Peyer's patch (tissue), 4 donors: ENCODE measurements around the gene CTAGE4. TPM values are rescaled to one million over a fixed set of nuclear protein-coding genes. Genes with fewer than 3 reads are reported as not detected.
A peak's percentile ranks its signal among the peaks of the same experiment; 100 is the strongest.
"Not testable (repeated sequence)": the region's sequence is repeated elsewhere in the genome, so short reads cannot be mapped to it uniquely, and the experiment has no call there.

Source experiments
- DNase-seq, 3 donors: peaks; one replicate each; pipeline ENCODE4 v3.0.0-alpha.2; 2017 to 2019
- H3K27ac ChIP-seq, 4 donors: fragments of 200-600 bp; sonication (generic); one replicate each; pipeline ENCODE4 v1.5.1; 2016 to 2019
- H3K27me3 ChIP-seq, 2 donors: fragments of 200-600 bp; sonication (generic); one replicate each; pipeline ENCODE4 v1.5.1; 2019
- H3K36me3 ChIP-seq, 3 donors: fragments of 200-600 bp; sonication (generic); one replicate each; pipeline ENCODE4 v1.5.1; 2016 to 2019
- H3K4me1 ChIP-seq, 4 donors: fragments of 200-600 bp; sonication (generic); one replicate each; pipeline ENCODE4 v1.5.1; 2016 to 2019
- H3K4me3 ChIP-seq, 4 donors: fragments of 200-600 bp; sonication (generic); 1 replicate in 3 of 4; 2 replicates in 1 of 4; pipeline ENCODE4 v1.5.1; 2016 to 2019; ENCODE audit warnings: mild to moderate bottlenecking in 1 of 4
- H3K9me3 ChIP-seq, 4 donors: fragments of 200-600 bp; sonication (generic); one replicate each; pipeline ENCODE4 v1.5.1; 2016 to 2019; ENCODE audit warnings: mild to moderate bottlenecking in 1 of 4
- POLR2A ChIP-seq, 2 donors: fragments of 450-650 bp; IDR thresholded peaks; one replicate each; pipeline ENCODE4 v1.5.1; 2017; ENCODE audit warnings: antibody characterized with exemption in 2 of 2, mild to moderate bottlenecking in 2 of 2, moderate library complexity in 2 of 2
- total RNA-seq, 4 donors: library from RNA; depleted of rRNA; stranded (reverse); fragments of >200 nt; gene quantifications; one replicate each; pipeline ENCODE4 v1.1.0, GENCODE V29; 2016
- TF ChIP-seq, protein P1 (sequence below), 6 experiments: fragments of 450-650 bp in 4 of 6; fragments of 200-600 bp in 2 of 6; sonication (generic) in 1 of 6; IDR thresholded peaks; one replicate each; pipeline ENCODE4 v1.5.1; 2017 to 2019; ENCODE audit warnings: antibody characterized with exemption in 6 of 6, mild to moderate bottlenecking in 3 of 6, moderate library complexity in 1 of 6

CTAGE4 gene
- total RNA-seq, 4 donors from 2014 or later = 13.0 to 33.4 (median 20.3) TPM

DNA sequence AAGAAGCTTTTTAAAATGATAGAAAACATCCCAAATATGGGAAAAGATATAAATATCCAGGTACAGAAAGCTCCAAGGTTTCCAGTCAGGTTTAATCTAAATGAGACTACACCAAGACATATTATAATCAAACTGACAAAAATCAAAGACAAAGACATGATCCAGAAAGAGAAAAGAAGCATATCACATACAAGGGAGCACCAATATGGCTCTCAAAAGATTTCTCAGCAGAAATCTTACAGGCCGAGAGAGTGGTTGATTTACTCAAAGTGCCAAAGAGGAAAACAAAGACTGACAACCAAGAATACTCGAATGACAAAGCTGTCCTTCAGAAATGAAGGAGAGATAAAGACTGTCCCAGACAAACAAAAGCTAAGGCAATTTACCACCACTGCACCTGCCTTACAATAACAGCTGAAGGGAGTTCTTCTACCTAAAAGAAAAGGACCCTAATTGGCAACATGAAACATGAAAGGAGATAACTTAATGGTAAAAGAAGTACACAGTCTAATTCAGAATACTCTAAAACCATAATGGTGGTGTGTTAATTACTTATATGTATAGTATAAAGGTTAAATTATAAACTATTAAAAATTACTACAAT is 34.9 kb upstream of the CTAGE4 start:
- Histone ChIP-seq H3K4me3 (no peak overlapping the region), H3K27ac (no peak overlapping the region), H3K9me3 (peaks cover 0 to 12% (median 4%) of the 10 kb centered on the region in 4 donors), H3K27me3 (no peaks in the 10 kb centered on the region), H3K4me1 (no peaks in the 10 kb centered on the region), H3K36me3 (no peaks in the 10 kb centered on the region)
- no peak for DNase-seq
- no peak for TF ChIP-seq POLR2A (IDR thresholded peaks at IDR 0.05)
- TF ChIP-seq, protein P1, sequence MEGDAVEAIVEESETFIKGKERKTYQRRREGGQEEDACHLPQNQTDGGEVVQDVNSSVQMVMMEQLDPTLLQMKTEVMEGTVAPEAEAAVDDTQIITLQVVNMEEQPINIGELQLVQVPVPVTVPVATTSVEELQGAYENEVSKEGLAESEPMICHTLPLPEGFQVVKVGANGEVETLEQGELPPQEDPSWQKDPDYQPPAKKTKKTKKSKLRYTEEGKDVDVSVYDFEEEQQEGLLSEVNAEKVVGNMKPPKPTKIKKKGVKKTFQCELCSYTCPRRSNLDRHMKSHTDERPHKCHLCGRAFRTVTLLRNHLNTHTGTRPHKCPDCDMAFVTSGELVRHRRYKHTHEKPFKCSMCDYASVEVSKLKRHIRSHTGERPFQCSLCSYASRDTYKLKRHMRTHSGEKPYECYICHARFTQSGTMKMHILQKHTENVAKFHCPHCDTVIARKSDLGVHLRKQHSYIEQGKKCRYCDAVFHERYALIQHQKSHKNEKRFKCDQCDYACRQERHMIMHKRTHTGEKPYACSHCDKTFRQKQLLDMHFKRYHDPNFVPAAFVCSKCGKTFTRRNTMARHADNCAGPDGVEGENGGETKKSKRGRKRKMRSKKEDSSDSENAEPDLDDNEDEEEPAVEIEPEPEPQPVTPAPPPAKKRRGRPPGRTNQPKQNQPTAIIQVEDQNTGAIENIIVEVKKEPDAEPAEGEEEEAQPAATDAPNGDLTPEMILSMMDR (IDR thresholded peaks at IDR 0.05) = no peak

DNA sequence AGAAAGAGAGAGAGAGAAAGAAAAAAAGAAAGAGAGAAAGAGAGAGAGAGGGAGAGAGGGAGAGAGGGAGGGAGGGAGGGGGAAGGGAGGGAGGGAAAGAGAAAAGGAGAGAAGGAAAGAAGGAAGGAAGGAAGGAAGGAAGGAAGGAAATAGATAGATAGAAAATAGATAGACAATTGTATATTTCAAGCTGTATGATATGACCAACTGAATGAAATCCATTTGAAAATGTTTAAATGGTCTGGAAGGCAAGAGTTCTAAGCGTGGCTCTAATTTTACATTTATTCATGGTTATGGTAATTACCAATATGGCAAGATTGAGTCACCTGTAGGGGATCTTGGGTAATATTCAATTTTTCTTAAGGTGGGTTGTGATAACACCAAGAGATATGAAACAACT is 24.4 kb upstream of the CTAGE4 start:
- no peaks in the 10 kb centered on the region for H3K27me3 ChIP-seq
- no peak for DNase-seq
- TF ChIP-seq, protein P1 (IDR thresholded peaks at IDR 0.05) = no peak
- TF ChIP-seq POLR2A (IDR thresholded peaks at IDR 0.05) = no peak
- no peaks in the 10 kb centered on the region for H3K4me1 ChIP-seq
- H3K36me3 ChIP-seq = no peaks in the 10 kb centered on the region
- H3K9me3 ChIP-seq = no peaks in the 10 kb centered on the region
- H3K27ac ChIP-seq = no peak overlapping the region
- no peak overlapping the region for H3K4me3 ChIP-seq

DNA sequence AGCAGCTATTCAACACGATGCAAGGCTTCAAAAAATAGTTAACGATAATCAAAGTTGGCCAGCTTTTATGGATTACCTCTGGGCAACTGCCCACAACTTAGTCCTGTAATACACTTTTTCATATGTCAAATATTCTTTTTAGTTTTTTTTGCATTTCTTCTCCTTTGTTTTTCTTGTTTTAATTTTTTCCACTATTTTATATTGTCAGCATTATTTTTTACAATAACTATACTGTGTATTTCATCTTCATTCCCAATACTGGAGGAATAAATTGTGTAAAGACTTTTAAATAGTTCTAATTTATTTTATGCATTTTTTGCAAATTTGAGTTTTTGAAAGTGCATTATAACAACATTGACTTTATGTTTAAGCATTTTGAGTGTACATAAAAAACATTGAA is 18.5 kb upstream of the CTAGE4 start:
- no peaks in the 10 kb centered on the region for H3K9me3 ChIP-seq
- no peak overlapping the region for H3K27ac ChIP-seq
- no peaks in the 10 kb centered on the region for H3K27me3 ChIP-seq
- no peak for TF ChIP-seq POLR2A (IDR thresholded peaks at IDR 0.05)
- TF ChIP-seq, protein P1 (IDR thresholded peaks at IDR 0.05) = no peak
- no peaks in the 10 kb centered on the region for H3K4me1 ChIP-seq
- H3K36me3 ChIP-seq = no peaks in the 10 kb centered on the region
- no peak overlapping the region for H3K4me3 ChIP-seq
- DNase-seq = no peak

DNA sequence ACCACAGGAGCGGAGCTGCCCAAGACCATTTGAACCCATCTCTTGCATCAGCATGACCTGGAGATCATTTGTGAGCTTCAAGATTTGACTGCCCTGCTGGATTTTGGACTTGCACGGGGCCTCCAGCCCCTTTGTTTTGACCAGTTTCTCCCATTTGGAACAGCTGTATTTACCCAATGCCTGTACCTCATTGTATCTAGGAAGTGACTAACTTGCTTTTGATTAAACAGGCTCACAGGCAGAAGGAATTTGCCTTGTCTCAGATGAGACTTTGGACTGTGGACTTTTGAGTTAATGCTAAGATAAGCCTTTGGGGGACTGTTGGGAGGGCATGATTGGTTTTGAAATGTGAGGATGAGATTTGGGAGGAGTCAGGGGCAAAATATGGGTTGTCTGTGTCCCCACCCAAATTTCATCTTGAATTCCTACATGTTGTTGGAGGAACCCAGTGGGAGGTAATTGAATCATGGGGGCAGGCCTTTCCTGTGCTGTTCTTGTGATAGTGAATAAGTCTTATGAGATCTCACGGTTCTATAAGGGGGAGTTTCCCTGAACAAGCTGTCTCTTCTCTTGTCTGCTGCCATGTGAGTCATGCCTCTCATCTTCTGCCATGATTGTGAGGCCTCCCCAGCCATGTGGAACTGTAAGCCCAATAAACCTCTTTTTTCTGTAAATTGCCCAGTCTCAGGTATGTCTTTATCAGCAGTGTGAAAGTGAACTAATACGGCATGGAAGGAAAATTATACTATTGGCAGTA is 11.5 kb upstream of the CTAGE4 start:
- H3K27me3 ChIP-seq, H3K27ac ChIP-seq, DNase-seq, H3K9me3 ChIP-seq, H3K4me3 ChIP-seq, H3K36me3 ChIP-seq, H3K4me1 ChIP-seq: not testable (repeated sequence)

DNA sequence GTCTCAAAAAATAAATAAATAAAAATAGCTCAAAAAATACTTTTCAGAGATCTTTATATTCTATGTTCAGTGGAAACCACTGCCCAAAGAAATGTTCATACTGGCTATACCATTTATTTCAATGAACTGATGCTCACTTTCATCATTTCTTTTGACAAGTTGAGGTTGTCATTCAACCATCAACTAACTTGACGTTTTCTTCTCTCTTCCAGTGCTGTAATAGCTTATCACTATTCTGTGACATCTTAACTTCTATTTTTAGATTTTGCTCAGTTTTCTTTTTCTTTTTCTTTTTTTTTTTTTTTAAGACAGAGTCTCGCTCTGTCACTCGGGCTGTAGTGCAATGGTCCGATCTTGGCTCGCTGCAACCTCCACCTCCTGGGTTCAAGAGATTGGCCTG is 8.7 kb upstream of the CTAGE4 start:
- H3K36me3 ChIP-seq = no peaks in the 10 kb centered on the region
- TF ChIP-seq POLR2A (IDR thresholded peaks at IDR 0.05) = no peak
- TF ChIP-seq, protein P1 (IDR thresholded peaks at IDR 0.05) = no peak
- no peaks in the 10 kb centered on the region for H3K27me3 ChIP-seq
- no peak overlapping the region for H3K4me3 ChIP-seq
- no peak overlapping the region for H3K27ac ChIP-seq
- no peak for DNase-seq
- H3K9me3 ChIP-seq = no peaks in the 10 kb centered on the region
- H3K4me1 ChIP-seq = no peaks in the 10 kb centered on the region

DNA sequence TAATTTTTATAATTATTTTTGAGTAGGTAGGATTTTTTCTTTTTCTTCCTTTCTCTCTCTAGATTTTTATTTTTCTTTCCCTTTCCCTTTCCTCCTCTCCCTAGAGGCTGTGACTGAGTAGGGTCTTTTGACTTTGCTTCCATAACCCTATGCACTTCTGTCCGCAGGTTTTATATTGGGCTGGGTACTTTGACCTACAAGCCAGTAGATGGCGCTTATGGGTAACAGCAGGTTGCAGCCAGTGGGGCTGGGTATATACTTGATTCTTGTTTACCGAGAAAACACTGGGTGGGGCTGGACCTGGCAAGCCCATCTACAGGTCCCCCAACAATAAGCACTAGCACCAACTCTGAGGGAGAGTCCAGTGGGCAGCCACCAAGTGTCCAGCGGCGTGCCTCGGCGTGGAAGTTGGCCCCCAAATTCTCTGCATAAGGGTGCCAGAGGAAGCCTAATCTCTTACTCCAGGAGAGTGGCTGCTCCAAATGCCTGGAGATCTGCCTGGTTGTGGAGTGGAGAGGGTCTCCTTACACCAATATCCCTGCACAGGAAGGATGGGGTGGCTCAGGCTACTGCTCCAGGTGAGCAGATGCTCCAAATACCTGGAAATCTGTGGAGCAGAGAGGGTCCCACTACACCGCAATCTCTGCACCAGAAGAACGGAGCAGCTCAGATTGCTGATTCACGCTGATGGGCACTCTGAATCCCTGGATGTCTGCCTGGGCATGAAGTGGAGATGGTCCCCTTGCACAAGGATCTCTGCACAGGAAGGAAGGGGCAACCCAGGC is 4.7 kb upstream of the CTAGE4 start:
- H3K36me3 ChIP-seq, H3K27ac ChIP-seq, H3K27me3 ChIP-seq, H3K4me1 ChIP-seq, H3K4me3 ChIP-seq, H3K9me3 ChIP-seq: not testable (repeated sequence)
- TF ChIP-seq, protein P1 (IDR thresholded peaks at IDR 0.05) = peak in 5 of 6 experiments; percentile 13 to 69 (median 54)
- peak in 2 of 3 donors; percentile 18 to 59 for DNase-seq

DNA sequence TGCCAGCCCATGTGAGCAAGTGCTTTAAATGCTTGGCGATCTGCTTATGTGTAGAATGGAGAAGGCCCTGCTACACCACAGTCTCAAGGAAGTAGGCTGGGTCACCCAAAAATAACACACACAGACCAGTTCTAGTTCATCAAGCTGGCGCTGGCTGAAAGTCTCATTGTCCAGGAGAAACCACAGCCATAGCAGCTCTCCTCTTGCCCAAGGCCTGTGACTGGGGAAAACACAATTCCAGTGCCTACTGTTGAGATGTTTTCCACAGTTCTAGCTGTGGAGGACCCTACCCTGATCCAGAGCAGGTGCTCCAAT is 4.1 kb upstream of the CTAGE4 start:
- not testable (repeated sequence) for H3K4me1 ChIP-seq, H3K9me3 ChIP-seq, H3K36me3 ChIP-seq, H3K27ac ChIP-seq, DNase-seq, H3K4me3 ChIP-seq, H3K27me3 ChIP-seq

DNA sequence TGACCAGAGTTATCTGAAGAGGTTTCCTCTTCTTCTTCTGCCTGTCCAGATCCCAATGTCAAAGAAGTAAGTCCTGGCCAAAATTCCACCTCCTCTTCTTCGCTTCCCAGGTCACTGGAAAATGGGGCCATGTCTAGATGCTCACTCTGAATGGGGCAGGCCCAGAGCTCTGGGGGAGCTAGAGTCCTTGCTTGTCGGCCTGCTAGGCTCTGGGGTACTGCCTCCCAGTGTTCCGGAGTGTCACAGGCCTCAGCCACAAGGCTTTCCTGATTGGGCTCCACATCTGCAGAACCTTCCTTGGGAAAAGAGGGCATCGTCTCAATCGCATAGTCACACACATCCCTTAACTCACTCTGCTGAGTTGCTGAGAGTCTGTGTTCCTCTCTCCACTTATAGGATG is 4.6 kb downstream of the CTAGE4 start:
- not testable (repeated sequence) for H3K9me3 ChIP-seq, DNase-seq, H3K36me3 ChIP-seq, H3K4me1 ChIP-seq, H3K27ac ChIP-seq, H3K27me3 ChIP-seq, H3K4me3 ChIP-seq

DNA sequence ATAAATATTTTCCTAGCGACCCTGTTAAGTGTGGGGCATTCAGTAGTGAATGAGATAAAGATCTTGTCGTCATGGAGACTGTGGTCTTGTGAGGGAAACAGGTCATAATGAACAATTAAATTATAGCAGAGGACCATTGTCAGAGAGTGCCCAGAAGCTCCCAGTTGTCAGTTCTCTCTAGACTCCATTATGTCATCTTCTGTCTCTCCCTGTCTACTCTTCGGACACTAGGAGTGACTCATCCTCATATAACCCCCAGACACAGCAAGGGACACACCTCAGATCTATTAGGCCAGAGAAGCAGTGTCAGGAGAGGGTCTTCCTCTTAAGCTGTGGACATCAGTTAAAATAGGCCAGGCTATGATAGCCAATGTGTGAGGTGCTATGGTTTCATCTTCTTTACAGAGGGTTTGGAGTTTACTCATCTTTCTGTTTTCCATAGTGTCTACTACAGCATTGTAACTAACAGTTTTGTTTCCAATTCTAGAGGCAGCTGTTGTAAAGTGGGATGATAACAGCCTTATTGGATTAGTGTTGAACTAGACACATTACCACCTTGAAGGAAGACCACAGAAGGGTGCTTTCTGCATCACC is 5.4 kb downstream of the CTAGE4 start:
- H3K36me3 ChIP-seq, H3K27me3 ChIP-seq, DNase-seq, H3K27ac ChIP-seq, H3K4me3 ChIP-seq, H3K4me1 ChIP-seq, H3K9me3 ChIP-seq: not testable (repeated sequence)
